Fibroblast of the aortic adventitia (primary cell): ENCODE results near the gene TSACC. TPM values are rescaled to one million over a fixed set of nuclear protein-coding genes. Genes with fewer than 3 reads are reported as not detected.

Experiments used
- DNase-seq: peaks from one replicate; pipeline ENCODE4 v3.0.0-alpha.2; 2010; ENCODE audit warnings: low read depth
- H3K4me3 ChIP-seq: 2 replicates; pipeline ENCODE4 v1.5.1; 2011; ENCODE audit warnings: low read depth, mild to moderate bottlenecking, control low read depth, low read length, moderate library complexity
- CTCF ChIP-seq: IDR thresholded peaks from 2 replicates; pipeline ENCODE4 v1.5.1; 2011; ENCODE audit warnings: mild to moderate bottlenecking, low read length, control low read depth, inconsistent platforms; ENCODE audit not compliant: insufficient read depth
- total RNA-seq: library from RNA; depleted of rRNA; stranded (reverse); fragments of >200 nt; gene quantifications from 2 replicates; pipeline ENCODE4 v1.2.3, GENCODE V29; 2012; ENCODE audit warnings: low replicate concordance

The TSACC gene
- total RNA-seq, 1 donor, result not detected

DNA sequence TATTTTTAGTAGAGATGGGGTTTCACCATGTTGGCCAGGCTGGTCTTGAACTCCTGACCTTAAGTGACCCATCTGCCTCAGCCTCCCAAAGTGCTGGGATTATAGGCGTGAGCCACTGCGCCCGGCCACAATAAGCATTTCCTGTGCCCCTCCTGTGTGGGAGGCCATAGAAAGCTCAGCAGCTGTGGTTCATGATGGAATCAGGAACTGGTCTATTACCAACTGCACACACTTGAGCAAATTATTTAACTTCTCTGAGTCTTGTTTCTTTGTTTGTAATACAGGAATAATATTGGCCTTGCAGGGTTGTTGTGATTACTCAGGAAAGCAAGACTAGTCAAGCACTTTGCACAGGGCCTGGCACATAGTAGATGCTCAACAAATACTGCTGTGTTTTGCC, 45.7 kb downstream of the TSACC start:
- no peak for TF ChIP-seq CTCF
- no peak overlapping the region for H3K4me3 ChIP-seq
- DNase-seq, result no peak

GRCh38 chr1:156384658-156385057, 46.3 kb downstream of the TSACC start:
- H3K4me3 ChIP-seq, result no peak overlapping the region
- TF ChIP-seq CTCF, result no peak
- no peak for DNase-seq

GRCh38 chr1:156385534-156386031, 47.3 kb downstream of the TSACC start:
- peak; percentile 85 for TF ChIP-seq CTCF
- DNase-seq, result peak; percentile 69
- H3K4me3 ChIP-seq, result no peak overlapping the region

DNA sequence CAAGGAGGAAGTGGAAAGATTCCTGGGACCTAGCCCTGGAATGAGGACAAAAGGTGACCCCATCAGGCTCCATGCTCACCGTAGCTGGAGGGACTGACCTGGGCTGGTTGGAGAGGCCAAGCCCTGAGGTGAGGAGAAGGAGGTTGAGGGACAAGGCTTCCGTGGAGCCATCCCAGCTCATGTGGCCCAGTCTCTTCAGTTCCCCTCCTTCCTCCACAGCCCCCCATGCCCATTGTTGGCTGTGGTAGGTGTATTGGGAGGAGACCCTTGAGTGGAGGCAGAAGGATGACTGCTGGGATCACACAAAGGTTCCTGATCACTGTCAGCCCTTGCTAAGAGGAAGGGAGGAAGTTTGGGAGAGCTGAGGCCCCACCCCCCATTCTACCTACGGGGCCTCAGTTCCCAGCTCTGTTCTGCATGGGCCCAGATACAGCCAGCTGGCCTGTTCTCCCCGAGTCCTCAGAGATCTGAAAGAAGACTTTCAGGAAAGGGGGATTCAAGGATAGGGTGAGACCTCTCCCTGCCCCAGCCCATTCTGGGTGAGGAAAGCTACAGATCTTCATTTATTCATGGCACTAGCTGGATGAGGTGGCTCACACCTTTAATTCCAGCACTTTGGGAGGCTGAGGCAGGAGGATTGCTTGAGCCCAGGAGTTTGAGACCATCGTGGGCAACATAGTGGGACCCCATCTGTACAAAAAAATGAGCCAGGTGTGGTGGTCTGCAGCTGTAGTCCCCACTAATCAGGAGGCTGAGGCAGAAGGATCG, 48.0 kb downstream of the TSACC start:
- no peak for TF ChIP-seq CTCF
- H3K4me3 ChIP-seq, result no peak overlapping the region
- DNase-seq, result no peak

DNA sequence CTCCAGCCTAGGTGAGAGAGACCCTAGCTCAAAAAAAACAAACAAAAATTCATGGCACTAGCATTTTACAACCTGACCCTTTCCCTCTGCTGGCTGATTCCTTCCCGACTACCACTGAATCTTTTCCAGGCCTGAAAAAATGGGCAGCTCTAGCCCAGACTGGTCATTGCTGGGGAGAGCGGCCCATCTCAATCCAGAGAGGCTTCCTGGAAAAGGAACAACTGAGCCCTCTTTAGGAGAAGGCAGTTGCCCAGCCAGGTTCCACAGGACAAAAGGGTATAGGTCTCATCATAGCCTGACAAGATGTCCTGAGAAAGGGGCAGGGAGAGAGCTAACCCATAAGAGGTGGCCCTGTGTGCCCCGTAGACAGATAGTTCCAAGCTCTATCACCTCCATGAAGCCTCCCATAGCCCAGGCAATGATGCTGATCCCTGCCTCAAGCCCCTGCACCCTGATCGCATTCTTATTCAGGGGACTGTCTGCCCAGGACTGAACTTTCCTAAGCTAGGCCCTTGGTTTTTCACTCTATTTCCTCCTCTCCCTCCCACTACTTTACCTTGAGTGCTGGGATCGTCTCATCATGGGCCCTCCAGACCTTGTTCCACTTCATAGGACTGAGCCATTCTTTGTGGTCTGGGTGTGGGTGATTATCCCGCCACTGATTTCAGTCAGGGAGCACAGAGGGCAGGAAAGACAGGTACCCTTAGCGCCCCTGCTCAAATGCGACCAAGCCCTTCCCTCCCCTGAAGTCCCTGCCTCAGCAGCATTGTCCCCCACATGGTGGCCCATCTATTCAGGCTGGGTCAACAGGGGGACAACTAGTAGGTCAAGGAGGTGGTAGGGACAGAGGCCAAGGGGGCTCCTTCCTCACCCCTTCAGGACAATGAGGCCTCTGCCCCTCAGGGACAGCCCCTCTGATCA, 48.9 kb downstream of the TSACC start:
- TF ChIP-seq CTCF, result no peak
- DNase-seq, result no peak
- no peak overlapping the region for H3K4me3 ChIP-seq

GRCh38 chr1:156387870-156388173, 49.5 kb downstream of the TSACC start:
- TF ChIP-seq CTCF, result no peak
- no peak for DNase-seq
- no peak overlapping the region for H3K4me3 ChIP-seq
